Pancreas (tissue), 10 donors: ENCODE results near the gene FMOD. TPM values are rescaled to one million over a fixed set of nuclear protein-coding genes. Genes with fewer than 3 reads are reported as not detected.
A peak's percentile ranks its signal among the peaks of the same experiment; 100 is the strongest.

ENCODE experiments used
- ATAC-seq, 4 donors: fragments of 200-7000 bp; cut with Tn5 transposase; one replicate each; pipeline versions ENCODE4 v1.8.0 to v1.9.1; 2020; ENCODE audit warnings: mild to moderate bottlenecking in 4 of 4, moderate library complexity in 4 of 4
- DNase-seq, 6 donors: peaks; one replicate each; pipeline ENCODE4 v3.0.0-alpha.2; 2020
- FAIRE-seq: peaks from 2 replicates; lab custom pipeline; 2012; peaks lifted over from hg19 to GRCh38; lab: Jason Lieb, UNC
- H3K27ac ChIP-seq, 4 donors: fragments of 200-600 bp; sonication (generic); 1 replicate in 3 of 4; 2 replicates in 1 of 4; pipeline versions ENCODE4 v1.5.0 to v1.8.0; 2020
- H3K27me3 ChIP-seq, 4 donors: fragments of 200-600 bp; one replicate each; pipeline ENCODE4 v1.8.0; 2021
- H3K36me3 ChIP-seq, 3 donors: fragments of 200-600 bp; sonication (generic) in 1 of 3; one replicate each; pipeline versions ENCODE4 v1.5.0 to v1.8.0; 2020 to 2021
- H3K4me1 ChIP-seq, 3 donors: fragments of 200-600 bp; one replicate each; pipeline ENCODE4 v1.8.0; 2021
- H3K4me3 ChIP-seq, 4 donors: fragments of 200-600 bp; sonication (generic) in 2 of 4; one replicate each; pipeline versions ENCODE4 v1.5.0 to v1.8.0; 2020 to 2021
- H3K9me3 ChIP-seq, 4 donors: fragments of 200-600 bp; one replicate each; pipeline ENCODE4 v1.8.0; 2021
- WGBS, 2 donors: extraction: QIAGEN DNeasy Blood & Tissue Kit; methylation state at CpG; one replicate each; pipeline ENCODE4 v1.1.7; 2013; 5-methylcytosine and 5-hydroxymethylcytosine counted together
- intact Hi-C, 3 donors: fragments of 100-400 bp; cut with DNase I; formaldehyde crosslinking; loops; one replicate each; pipeline versions ENCODE4 v1.11.1 to v1.14.2; 2022
- polyA plus RNA-seq, 2 donors: library from polyadenylated mRNA; stranded (reverse); fragments of 200-250 nt; gene quantifications; one replicate each; pipeline ENCODE4 v1.2.3, GENCODE V29; 2013
- total RNA-seq, 6 donors: library from RNA; stranded (reverse); fragmentation: NEBNext Ultra II Directional in 4 of 6; extraction: Animal tissue kit (Norgen Biotek cat#: 25700) in 4 of 6; gene quantifications; one replicate each; pipeline versions ENCODE4 v1.2.1 to v1.2.4, GENCODE V29; 2021 to 2023
- TF ChIP-seq, protein P1 (sequence below), 4 donors: fragments of 200-600 bp; sonication (generic) in 3 of 4; IDR thresholded peaks; one replicate each; pipeline versions ENCODE4 v1.5.0 to v1.8.0; 2021; ENCODE audit warnings: antibody characterized with exemption in 4 of 4
- donor health status: healthy with polysubstance abuse.
- donor health status: DM: no; HTN: no; CAD: no; lungs with moderate emphysema.
- donor health status: DM: no; HTN: no; CAD: no.
- donor health status: control.
- donor health status: control.
- donor health status: Bipolar disorder and iron deficiency.
- donor health status: DM: yes; HTN: yes; CAD: no.
- donor health status: DM: no; HTN: no; CAD: no.
- donor health status: DM: no; HTN: no; CAD: no.
- donor health status: DM: yes; HTN: yes; CAD: no.

FMOD gene
- total and polyA plus RNA-seq, 8 donors = 3.8 to 14.6 (median 8.3) TPM

DNA sequence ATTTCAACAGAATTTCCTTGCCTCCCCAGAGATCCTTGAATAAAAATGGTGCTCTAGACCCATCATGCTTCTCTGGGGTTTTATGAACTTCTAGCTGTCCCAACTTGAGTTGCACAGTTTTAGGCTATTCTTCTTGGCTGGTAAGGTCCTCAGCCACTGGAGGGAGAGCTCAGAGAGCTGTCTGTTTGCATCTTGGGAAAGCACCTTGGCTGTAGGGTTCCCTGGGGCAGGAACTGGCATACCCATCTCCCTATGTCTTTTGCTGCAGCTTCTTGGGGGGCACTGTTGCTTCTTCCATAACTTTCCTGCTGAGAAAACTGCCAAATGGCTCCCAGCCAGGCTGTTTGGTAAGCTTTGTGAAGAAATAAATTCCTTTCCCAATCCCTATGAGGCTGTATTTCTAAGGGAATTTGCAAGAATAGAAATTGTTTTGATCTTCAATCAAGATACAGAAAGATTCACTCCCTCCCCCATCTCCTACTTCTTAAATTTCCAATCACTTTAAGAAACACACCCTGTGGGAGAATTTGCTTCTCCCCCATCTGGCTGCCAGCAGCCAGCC lies 8.2 kb upstream of the FMOD start:
- DNase-seq = no peak
- Histone ChIP-seq H3K9me3 (no peaks in the 10 kb centered on the region), H3K4me3 (no peak overlapping the region), H3K4me1 (no peaks in the 10 kb centered on the region), H3K27me3 (no peaks in the 10 kb centered on the region), H3K27ac (no peak overlapping the region), H3K36me3 (no peaks in the 10 kb centered on the region)
- ATAC-seq = no peak
- FAIRE-seq = no peak
- TF ChIP-seq, protein P1, sequence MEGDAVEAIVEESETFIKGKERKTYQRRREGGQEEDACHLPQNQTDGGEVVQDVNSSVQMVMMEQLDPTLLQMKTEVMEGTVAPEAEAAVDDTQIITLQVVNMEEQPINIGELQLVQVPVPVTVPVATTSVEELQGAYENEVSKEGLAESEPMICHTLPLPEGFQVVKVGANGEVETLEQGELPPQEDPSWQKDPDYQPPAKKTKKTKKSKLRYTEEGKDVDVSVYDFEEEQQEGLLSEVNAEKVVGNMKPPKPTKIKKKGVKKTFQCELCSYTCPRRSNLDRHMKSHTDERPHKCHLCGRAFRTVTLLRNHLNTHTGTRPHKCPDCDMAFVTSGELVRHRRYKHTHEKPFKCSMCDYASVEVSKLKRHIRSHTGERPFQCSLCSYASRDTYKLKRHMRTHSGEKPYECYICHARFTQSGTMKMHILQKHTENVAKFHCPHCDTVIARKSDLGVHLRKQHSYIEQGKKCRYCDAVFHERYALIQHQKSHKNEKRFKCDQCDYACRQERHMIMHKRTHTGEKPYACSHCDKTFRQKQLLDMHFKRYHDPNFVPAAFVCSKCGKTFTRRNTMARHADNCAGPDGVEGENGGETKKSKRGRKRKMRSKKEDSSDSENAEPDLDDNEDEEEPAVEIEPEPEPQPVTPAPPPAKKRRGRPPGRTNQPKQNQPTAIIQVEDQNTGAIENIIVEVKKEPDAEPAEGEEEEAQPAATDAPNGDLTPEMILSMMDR (IDR thresholded peaks at IDR 0.05) = no peak
- intact Hi-C loops = no loop called here

DNA sequence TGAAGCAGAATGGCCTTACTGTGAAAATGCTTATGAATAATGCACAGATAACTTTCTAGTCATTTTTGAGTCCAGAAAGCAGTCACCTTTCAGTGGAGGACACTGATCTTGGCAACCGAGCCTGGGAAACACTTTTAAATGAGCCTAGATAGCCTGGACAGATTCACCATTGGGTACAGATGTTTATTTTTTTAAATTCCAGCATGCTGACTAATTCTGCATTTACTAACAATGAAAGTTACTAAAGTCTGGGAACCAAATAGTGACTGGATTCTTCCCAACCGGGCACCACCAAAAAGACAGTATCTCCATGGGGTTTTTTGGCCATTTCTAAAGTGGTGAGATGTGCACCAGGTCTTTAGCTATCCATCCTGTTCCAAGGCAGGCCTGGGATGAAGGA lies 3.3 kb upstream of the FMOD start:
- peaks cover 0 to 8% (median 0%) of the 10 kb centered on the region in 3 donors for H3K4me1 ChIP-seq
- FAIRE-seq = no peak
- no peak for ATAC-seq
- no peak overlapping the region for H3K27ac ChIP-seq
- H3K4me3 ChIP-seq = no peak overlapping the region
- no peaks in the 10 kb centered on the region for H3K36me3 ChIP-seq
- no peaks in the 10 kb centered on the region for H3K27me3 ChIP-seq
- H3K9me3 ChIP-seq = no peaks in the 10 kb centered on the region
- intact Hi-C loops = no loop called here
- TF ChIP-seq, protein P1 (IDR thresholded peaks at IDR 0.05) = no peak
- 51 to 57% methylated on average over 2 of the region's 2 CpGs for WGBS, 2 donors
- DNase-seq = no peak

DNA sequence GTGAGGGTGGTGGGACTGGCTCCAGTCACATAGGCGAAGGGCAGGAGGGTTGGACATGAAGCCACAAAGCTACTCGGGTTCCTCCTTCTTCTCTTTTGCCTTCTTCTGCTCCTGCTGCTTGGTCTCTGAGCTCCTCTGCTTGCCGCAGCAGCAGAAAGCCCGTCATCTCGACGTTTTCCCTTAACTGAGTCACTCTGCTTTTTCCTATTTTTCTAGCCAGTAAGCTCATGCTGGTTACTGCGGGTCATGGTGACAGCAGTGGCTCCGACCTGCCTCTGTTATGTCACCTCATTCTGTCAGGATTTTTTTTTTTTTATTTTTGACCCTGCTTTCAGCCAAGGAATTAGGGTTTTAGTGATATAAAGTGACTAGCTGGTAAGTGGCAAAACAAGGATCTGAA lies 2.6 kb upstream of the FMOD start:
- H3K36me3 ChIP-seq = no peaks in the 10 kb centered on the region
- DNase-seq (no peak), FAIRE-seq (no peak), ATAC-seq (no peak)
- no peaks in the 10 kb centered on the region for H3K27me3 ChIP-seq
- intact Hi-C loops = no loop called here
- H3K4me3 ChIP-seq = no peak overlapping the region
- TF ChIP-seq, protein P1 (IDR thresholded peaks at IDR 0.05) = no peak
- H3K27ac ChIP-seq = no peak overlapping the region
- peaks cover 0 to 8% (median 0%) of the 10 kb centered on the region in 3 donors for H3K4me1 ChIP-seq
- H3K9me3 ChIP-seq = no peaks in the 10 kb centered on the region
- 84 to 87% methylated on average over 8 of the region's 8 CpGs for WGBS, 2 donors

DNA sequence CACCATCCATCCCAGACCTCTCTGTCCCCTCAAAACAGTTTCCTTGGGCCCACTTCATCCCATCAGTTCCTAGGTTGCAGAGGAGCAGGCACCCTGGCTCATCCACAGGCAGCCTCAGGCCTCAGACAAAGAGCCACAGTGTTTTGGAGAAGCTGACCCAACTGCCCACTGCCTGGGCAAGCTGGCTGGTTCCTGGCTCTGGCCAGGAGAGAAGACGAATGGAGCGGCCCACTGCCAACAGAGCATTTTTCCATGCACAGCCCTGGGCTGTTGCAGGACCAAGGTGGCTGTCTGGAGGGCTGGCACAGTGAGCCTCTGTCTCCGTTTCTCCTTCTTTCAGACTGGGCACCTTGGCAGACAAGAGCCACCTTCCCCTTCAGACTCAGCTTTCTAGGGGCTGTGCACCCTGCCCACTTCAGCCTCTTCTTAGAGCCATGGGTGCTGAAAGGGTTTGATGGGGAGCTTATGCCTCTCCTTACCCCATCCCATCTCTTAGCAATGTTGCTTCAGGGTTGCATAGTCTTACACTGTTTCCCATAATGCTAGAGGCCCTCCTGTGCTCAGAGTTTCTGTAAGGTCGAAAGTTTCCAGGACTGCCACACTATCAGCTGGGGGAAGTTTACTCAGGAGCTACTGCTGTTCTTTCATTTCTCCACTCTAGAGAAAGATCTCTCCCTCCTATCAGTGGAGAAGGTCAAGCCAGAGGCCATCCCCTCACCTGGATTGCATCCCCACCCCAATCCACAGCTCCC lies 973 bp downstream of the FMOD start:
- FAIRE-seq (no peak), DNase-seq (no peak), ATAC-seq (peak; percentile 41 to 74 (median 58))
- H3K27me3 ChIP-seq = no peaks in the 10 kb centered on the region
- no peak overlapping the region for H3K4me3 ChIP-seq
- TF ChIP-seq, protein P1 (IDR thresholded peaks at IDR 0.05) = no peak
- H3K36me3 ChIP-seq = no peaks in the 10 kb centered on the region
- H3K4me1 ChIP-seq = peaks cover 0 to 8% (median 0%) of the 10 kb centered on the region in 3 donors
- WGBS, 2 donors = 46 to 56% methylated on average over 4 of the region's 4 CpGs
- no peak overlapping the region for H3K27ac ChIP-seq
- no peaks in the 10 kb centered on the region for H3K9me3 ChIP-seq
- intact Hi-C loops = loop anchor here in 2 of 3 donors (10.0 kb wide), 2 partner anchors 95 to 135 kb away; no protein-coding TSS in a partner anchor

DNA sequence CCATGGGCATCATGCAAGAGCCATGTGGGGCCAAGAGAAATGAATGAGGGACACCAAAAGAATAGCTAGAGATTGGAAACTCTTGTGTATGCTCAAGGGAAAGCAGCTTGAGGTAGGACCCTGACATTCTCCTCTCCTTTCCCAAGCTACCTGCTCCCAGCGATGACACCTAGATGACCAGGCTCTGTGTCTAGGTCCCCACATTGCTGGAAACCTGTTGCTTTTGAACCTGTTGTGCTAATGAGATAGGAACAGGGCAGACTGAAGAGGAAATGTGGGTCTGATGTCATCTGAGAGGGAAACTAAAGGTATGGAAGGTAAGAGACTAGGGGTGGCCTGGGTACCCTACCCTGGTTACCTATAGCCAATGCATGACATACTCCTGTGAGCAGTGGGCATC lies 1.8 kb downstream of the FMOD start:
- no peak for FAIRE-seq
- 92 to 98% methylated on average over 1 of the region's 1 CpG for WGBS, 2 donors
- H3K27ac ChIP-seq = no peak overlapping the region

More for the DNA sequence above, 1.8 kb downstream of the FMOD start:
- H3K4me1 ChIP-seq = peaks cover 0 to 8% (median 0%) of the 10 kb centered on the region in 3 donors
- intact Hi-C loops = loop anchor here in 2 of 3 donors (10.0 kb wide), 2 partner anchors 96 to 136 kb away; no protein-coding TSS in a partner anchor
- no peaks in the 10 kb centered on the region for H3K36me3 ChIP-seq
- DNase-seq (no peak), ATAC-seq (no peak)
- H3K27me3 ChIP-seq = no peaks in the 10 kb centered on the region
- TF ChIP-seq, protein P1 (IDR thresholded peaks at IDR 0.05) = no peak
- no peaks in the 10 kb centered on the region for H3K9me3 ChIP-seq
- no peak overlapping the region for H3K4me3 ChIP-seq
